ENCODE measurements around the gene VASH2.

Gene VASH2

GRCh38 chr1:212975111-212975918 is 25.0 kb downstream of the VASH2 start:
- no peak overlapping the region for H3K27ac ChIP-seq (ENCODE audit: low read depth, low read length)
- no peak overlapping the region for H3K9ac ChIP-seq (ENCODE audit: low read length)
- H3K9me3 ChIP-seq (ENCODE audit: low read length), result no peaks in the 10 kb centered on the region
- H3K4me1 ChIP-seq (ENCODE audit: insufficient read depth, low read length), result no peaks in the 10 kb centered on the region
- no peaks in the 10 kb centered on the region for H3K36me3 ChIP-seq (ENCODE audit: insufficient read depth, low read length)
- H3K4me3 ChIP-seq (ENCODE audit: low read depth in 1 of 2, low read length in 2 of 2), result no peak overlapping the region
- no peaks in the 10 kb centered on the region for H3K27me3 ChIP-seq (ENCODE audit: control insufficient read depth in 1 of 2, insufficient read depth in 2 of 2, low read length in 2 of 2)

- Histone ChIP-seq H3K4me1 (ENCODE audit: insufficient read depth, low read length) (peaks cover 9% of the 10 kb centered on the region), H3K9ac (ENCODE audit: low read length) (no peak overlapping the region), H3K36me3 (ENCODE audit: insufficient read depth, low read length) (no peaks in the 10 kb centered on the region), H3K27me3 (ENCODE audit: control insufficient read depth in 1 of 2, insufficient read depth in 2 of 2, low read length in 2 of 2) (no peaks in the 10 kb centered on the region), H3K27ac (ENCODE audit: low read depth, low read length) (no peak overlapping the region), H3K9me3 (ENCODE audit: low read length) (no peaks in the 10 kb centered on the region), H3K4me3 (ENCODE audit: low read depth in 1 of 2, low read length in 2 of 2) (no peak overlapping the region)
Measured at GRCh38 chr1:212976586-212976985, 26.2 kb downstream of the VASH2 start.

GRCh38 chr1:212977781-212978645 is 27.7 kb downstream of the VASH2 start:
- Histone ChIP-seq H3K9ac (ENCODE audit: low read length) (no peak overlapping the region), H3K36me3 (ENCODE audit: insufficient read depth, low read length) (no peaks in the 10 kb centered on the region), H3K4me1 (ENCODE audit: insufficient read depth, low read length) (peaks cover 9% of the 10 kb centered on the region), H3K4me3 (ENCODE audit: low read depth in 1 of 2, low read length in 2 of 2) (no peak overlapping the region), H3K9me3 (ENCODE audit: low read length) (no peaks in the 10 kb centered on the region), H3K27ac (ENCODE audit: low read depth, low read length) (no peak overlapping the region), H3K27me3 (ENCODE audit: control insufficient read depth in 1 of 2, insufficient read depth in 2 of 2, low read length in 2 of 2) (no peaks in the 10 kb centered on the region)

GRCh38 chr1:212979340-212980122 is 29.2 kb downstream of the VASH2 start:
- H3K9ac ChIP-seq (ENCODE audit: low read length), result no peak overlapping the region
- H3K4me1 ChIP-seq (ENCODE audit: insufficient read depth, low read length), result peaks cover 9% of the 10 kb centered on the region
- H3K9me3 ChIP-seq (ENCODE audit: low read length), result no peaks in the 10 kb centered on the region
- H3K4me3 ChIP-seq (ENCODE audit: low read depth in 1 of 2, low read length in 2 of 2), result no peak overlapping the region
- H3K27me3 ChIP-seq (ENCODE audit: control insufficient read depth in 1 of 2, insufficient read depth in 2 of 2, low read length in 2 of 2), result no peaks in the 10 kb centered on the region
- no peaks in the 10 kb centered on the region for H3K36me3 ChIP-seq (ENCODE audit: insufficient read depth, low read length)
- H3K27ac ChIP-seq (ENCODE audit: low read depth, low read length), result no peak overlapping the region

GRCh38 chr1:212980123-212980785 is 29.9 kb downstream of the VASH2 start:
- Histone ChIP-seq H3K27me3 (ENCODE audit: control insufficient read depth in 1 of 2, insufficient read depth in 2 of 2, low read length in 2 of 2) (no peaks in the 10 kb centered on the region), H3K4me3 (ENCODE audit: low read depth in 1 of 2, low read length in 2 of 2) (no peak overlapping the region), H3K36me3 (ENCODE audit: insufficient read depth, low read length) (no peaks in the 10 kb centered on the region), H3K4me1 (ENCODE audit: insufficient read depth, low read length) (peaks cover 9% of the 10 kb centered on the region), H3K27ac (ENCODE audit: low read depth, low read length) (no peak overlapping the region), H3K9me3 (ENCODE audit: low read length) (no peaks in the 10 kb centered on the region), H3K9ac (ENCODE audit: low read length) (no peak overlapping the region)

GRCh38 chr1:212981025-212981495 is 30.7 kb downstream of the VASH2 start:
- H3K27ac ChIP-seq (ENCODE audit: low read depth, low read length), result no peak overlapping the region
- peaks cover 9% of the 10 kb centered on the region for H3K4me1 ChIP-seq (ENCODE audit: insufficient read depth, low read length)
- no peaks in the 10 kb centered on the region for H3K9me3 ChIP-seq (ENCODE audit: low read length)
- no peaks in the 10 kb centered on the region for H3K36me3 ChIP-seq (ENCODE audit: insufficient read depth, low read length)
- H3K4me3 ChIP-seq (ENCODE audit: low read depth in 1 of 2, low read length in 2 of 2), result no peak overlapping the region
- H3K9ac ChIP-seq (ENCODE audit: low read length), result no peak overlapping the region
- H3K27me3 ChIP-seq (ENCODE audit: control insufficient read depth in 1 of 2, insufficient read depth in 2 of 2, low read length in 2 of 2), result no peaks in the 10 kb centered on the region

- no peak overlapping the region for H3K4me3 ChIP-seq (ENCODE audit: low read depth in 1 of 2, low read length in 2 of 2)
- H3K9ac ChIP-seq (ENCODE audit: low read length), result no peak overlapping the region
- H3K36me3 ChIP-seq (ENCODE audit: insufficient read depth, low read length), result no peaks in the 10 kb centered on the region
- H3K27me3 ChIP-seq (ENCODE audit: control insufficient read depth in 1 of 2, insufficient read depth in 2 of 2, low read length in 2 of 2), result no peaks in the 10 kb centered on the region
- no peaks in the 10 kb centered on the region for H3K9me3 ChIP-seq (ENCODE audit: low read length)
- H3K27ac ChIP-seq (ENCODE audit: low read depth, low read length), result no peak overlapping the region
- H3K4me1 ChIP-seq (ENCODE audit: insufficient read depth, low read length), result peaks cover 9% of the 10 kb centered on the region
Measured at GRCh38 chr1:212981571-212982328, 31.4 kb downstream of the VASH2 start.

GRCh38 chr1:212982430-212983152 is 32.2 kb downstream of the VASH2 start:
- H3K9me3 ChIP-seq (ENCODE audit: low read length), result no peaks in the 10 kb centered on the region
- no peak overlapping the region for H3K4me3 ChIP-seq (ENCODE audit: low read depth in 1 of 2, low read length in 2 of 2)
- peaks cover 9% of the 10 kb centered on the region for H3K4me1 ChIP-seq (ENCODE audit: insufficient read depth, low read length)
- H3K27me3 ChIP-seq (ENCODE audit: control insufficient read depth in 1 of 2, insufficient read depth in 2 of 2, low read length in 2 of 2), result no peaks in the 10 kb centered on the region
- H3K36me3 ChIP-seq (ENCODE audit: insufficient read depth, low read length), result no peaks in the 10 kb centered on the region
- H3K9ac ChIP-seq (ENCODE audit: low read length), result no peak overlapping the region
- H3K27ac ChIP-seq (ENCODE audit: low read depth, low read length), result no peak overlapping the region

- no peaks in the 10 kb centered on the region for H3K27me3 ChIP-seq (ENCODE audit: control insufficient read depth in 1 of 2, insufficient read depth in 2 of 2, low read length in 2 of 2)
- H3K4me1 ChIP-seq (ENCODE audit: insufficient read depth, low read length), result peaks cover 9% of the 10 kb centered on the region
- no peak overlapping the region for H3K27ac ChIP-seq (ENCODE audit: low read depth, low read length)
- H3K4me3 ChIP-seq (ENCODE audit: low read depth in 1 of 2, low read length in 2 of 2), result no peak overlapping the region
- no peak overlapping the region for H3K9ac ChIP-seq (ENCODE audit: low read length)
- H3K36me3 ChIP-seq (ENCODE audit: insufficient read depth, low read length), result no peaks in the 10 kb centered on the region
- H3K9me3 ChIP-seq (ENCODE audit: low read length), result no peaks in the 10 kb centered on the region
Measured at GRCh38 chr1:212983482-212983881, 33.1 kb downstream of the VASH2 start.

Data from muscle layer of colon (tissue), 2 donors.